NCI-H524 treated with DMSO at 0.1 percent for 48 hours (cell line): ENCODE data around the gene TMEM132A.

Source experiments
- DNase-seq: peaks from one replicate; lab custom pipeline; 2025; lab: John Stamatoyannopoulos, UW

The TMEM132A gene

GRCh38 chr11:60921777-60922335, 2.4 kb upstream of the TMEM132A start:
- no peak for DNase-seq

GRCh38 chr11:60922906-60923305, 1.4 kb upstream of the TMEM132A start:
- DNase-seq, result no peak

GRCh38 chr11:60923326-60923725, 934 bp upstream of the TMEM132A start:
- DNase-seq, result no peak

- DNase-seq, result no peak
These were observed 505 bp upstream of the TMEM132A start for GRCh38 chr11:60923800-60924109.

- DNase-seq, result no peak
These were observed 920 bp downstream of the TMEM132A start for GRCh38 chr11:60924906-60925853.

- DNase-seq, result no peak
These were observed 1.6 kb downstream of the TMEM132A start for GRCh38 chr11:60925868-60926267.

GRCh38 chr11:60926500-60926899, 2.2 kb downstream of the TMEM132A start:
- no peak for DNase-seq

- DNase-seq, result no peak
These were observed 2.9 kb downstream of the TMEM132A start for GRCh38 chr11:60927061-60927592.

GRCh38 chr11:60927600-60927999, 3.3 kb downstream of the TMEM132A start:
- no peak for DNase-seq

- no peak for DNase-seq
These were observed 4.3 kb downstream of the TMEM132A start for GRCh38 chr11:60928563-60929001.

GRCh38 chr11:60929764-60930163, 5.5 kb downstream of the TMEM132A start:
- DNase-seq, result no peak

GRCh38 chr11:60930394-60930793, 6.1 kb downstream of the TMEM132A start:
- DNase-seq, result no peak

- DNase-seq, result no peak
These were observed 7.7 kb downstream of the TMEM132A start for GRCh38 chr11:60931917-60932316.

GRCh38 chr11:60932605-60933356, 8.5 kb downstream of the TMEM132A start:
- DNase-seq, result no peak

GRCh38 chr11:60933416-60934123, 9.3 kb downstream of the TMEM132A start:
- DNase-seq, result no peak

- no peak for DNase-seq
These were observed 10.0 kb downstream of the TMEM132A start for GRCh38 chr11:60934124-60934789.

GRCh38 chr11:60934790-60935605, 10.7 kb downstream of the TMEM132A start:
- no peak for DNase-seq

GRCh38 chr11:60935676-60936442, 11.6 kb downstream of the TMEM132A start:
- no peak for DNase-seq

GRCh38 chr11:60936467-60937143, 12.3 kb downstream of the TMEM132A start:
- DNase-seq, result no peak
